SK-N-SH (cell line): ENCODE data around the gene ZNF410. TPM values are rescaled to one million over a fixed set of nuclear protein-coding genes. Genes with fewer than 3 reads are reported as not detected.

Experiments
- CTCF ChIA-PET: fragments of 300-600, 350-600 bp; formaldehyde crosslinking; extraction: SDS; loops from one replicate; lab custom pipeline; 2021; lab: Yijun Ruan, JAX
- POLR2A ChIA-PET: fragments of 350-600 bp; sonication (Branson Sonifier 250); formaldehyde crosslinking; extraction: SDS; loops from one replicate; lab custom pipeline; 2020; ENCODE audit warnings: antibody characterized with exemption, inconsistent platforms; lab: Yijun Ruan, JAX
- DNase-seq: peaks from one replicate; pipeline ENCODE4 v3.0.0; 2012
- H2AFZ ChIP-seq: fragments of 200-600 bp; sonication (generic); 2 replicates; pipeline ENCODE4 v1.8.1; 2016; ENCODE audit warnings: antibody characterized with exemption, mild to moderate bottlenecking, low read depth
- H3F3A ChIP-seq: fragments of 200-600 bp; sonication (generic); replicated peaks from 2 replicates; pipeline ENCODE3; 2016; ENCODE audit warnings: antibody characterized with exemption, mild to moderate bottlenecking; ENCODE audit not compliant: insufficient read depth
- H3K27ac ChIP-seq, 2 experiments: fragments of 200-500 bp in 1 of 2; fragments of 200-600 bp in 1 of 2; sonication (Bioruptor generic) in 1 of 2; sonication (generic), shearing (Covaris generic) in 1 of 2; 2 replicates each; pipeline versions ENCODE4 v1.5.1 to v1.6.1; 2014 to 2016; ENCODE audit warnings: low read depth in 2 of 2, inconsistent platforms in 1 of 2, low read length in 1 of 2, mild to moderate bottlenecking in 1 of 2, mixed read lengths in 1 of 2
- H3K27me3 ChIP-seq: fragments of 200-600 bp; sonication (generic), shearing (Covaris generic); 2 replicates; pipeline ENCODE4 v1.6.1; 2016; ENCODE audit warnings: mixed run types; ENCODE audit not compliant: insufficient read depth
- H3K36me3 ChIP-seq, 2 experiments: fragments of 200-500 bp in 1 of 2; fragments of 200-600 bp in 1 of 2; sonication (Bioruptor generic) in 1 of 2; sonication (generic) in 1 of 2; replicated peaks in 1 of 2; 2 replicates each; pipeline versions ENCODE3 to v1.5.1; 2014 to 2016; ENCODE audit warnings: low read length in 1 of 2, mild to moderate bottlenecking in 1 of 2; ENCODE audit not compliant: insufficient read depth in 2 of 2, control insufficient read depth in 1 of 2
- H3K4me1 ChIP-seq, 2 experiments: fragments of 200-500 bp in 1 of 2; fragments of 200-600 bp in 1 of 2; sonication (Bioruptor generic) in 1 of 2; sonication (generic), shearing (Covaris generic) in 1 of 2; 2 replicates each; pipeline versions ENCODE4 v1.5.1 to v1.6.1; 2014 to 2016; ENCODE audit warnings: low read depth in 1 of 2, low read length in 1 of 2, mixed run types in 1 of 2; ENCODE audit not compliant: insufficient read depth in 2 of 2, control insufficient read depth in 1 of 2
- H3K4me2 ChIP-seq: fragments of 200-600 bp; sonication (generic), shearing (Covaris generic); 2 replicates; pipeline ENCODE4 v1.6.1; 2017; ENCODE audit warnings: mixed run types
- H3K4me3 ChIP-seq, 2 experiments: fragments of 200-500 bp in 1 of 2; fragments of 200-600 bp in 1 of 2; sonication (Bioruptor generic) in 1 of 2; sonication (generic), shearing (Covaris generic) in 1 of 2; 2 replicates each; pipeline versions ENCODE4 v1.5.1 to v1.8.1; 2014 to 2016; ENCODE audit warnings: low read depth in 2 of 2, inconsistent platforms in 1 of 2, low read length in 1 of 2, mild to moderate bottlenecking in 1 of 2, mixed read lengths in 1 of 2, moderate library complexity in 1 of 2
- H3K79me2 ChIP-seq: fragments of 200-600 bp; sonication (generic); 2 replicates; pipeline ENCODE4 v1.8.1; 2017; ENCODE audit warnings: mild to moderate bottlenecking; ENCODE audit not compliant: insufficient read depth
- H3K9ac ChIP-seq: fragments of 200-600 bp; sonication (generic); 2 replicates; pipeline ENCODE4 v1.6.1; 2017; ENCODE audit warnings: mixed run types
- H3K9me2 ChIP-seq: fragments of 200-600 bp; sonication (generic); 2 replicates; pipeline ENCODE4 v1.6.1; 2017; ENCODE audit warnings: mixed run types
- H3K9me3 ChIP-seq: fragments of 200-600 bp; sonication (generic); 2 replicates; pipeline ENCODE4 v1.6.1; 2017; ENCODE audit warnings: mixed run types, mild to moderate bottlenecking, moderate library complexity
- H4K20me1 ChIP-seq: fragments of 200-600 bp; sonication (generic); 2 replicates; pipeline ENCODE4 v1.6.1; 2017; ENCODE audit warnings: mild to moderate bottlenecking, mixed run types; ENCODE audit not compliant: insufficient read depth
- CTCF ChIP-seq: fragments of 200-600 bp; sonication (generic); IDR thresholded peaks from 2 replicates; pipeline ENCODE4 v1.6.1; 2017; ENCODE audit warnings: antibody characterized with exemption, mild to moderate bottlenecking, moderate library complexity
- FOSL2 ChIP-seq: IDR thresholded peaks from 2 replicates; pipeline ENCODE4 v1.4.0; 2012; ENCODE audit warnings: low read depth, mild to moderate bottlenecking, moderate library complexity, borderline replicate concordance
- GATA2 ChIP-seq: sonication (generic); formaldehyde crosslinking; IDR thresholded peaks from 2 replicates; pipeline ENCODE4 v1.5.0; 2020; ENCODE audit warnings: mild to moderate bottlenecking, missing genetic modification reagents
- IRF3 ChIP-seq: fragments of 150-350 bp; IDR thresholded peaks from 2 replicates; pipeline ENCODE4 v1.6.1; 2016; ENCODE audit warnings: mild to moderate bottlenecking, low read depth, low read length
- JUND ChIP-seq: IDR thresholded peaks from 2 replicates; pipeline ENCODE4 v1.4.0; 2012
- MAX ChIP-seq: IDR thresholded peaks from 2 replicates; pipeline ENCODE4 v1.4.0; 2012; ENCODE audit warnings: low read depth
- MXI1 ChIP-seq: IDR thresholded peaks from 2 replicates; pipeline ENCODE4 v1.6.1; 2012; ENCODE audit warnings: mild to moderate bottlenecking, low read depth, low read length, improper control_type of control experiment
- NFIC ChIP-seq: IDR thresholded peaks from 2 replicates; pipeline ENCODE4 v1.4.0; 2012; ENCODE audit warnings: borderline replicate concordance
- NRF1 ChIP-seq: IDR thresholded peaks from 2 replicates; pipeline ENCODE4 v1.6.1; 2012; ENCODE audit warnings: low read depth, mild to moderate bottlenecking, low read length
- POLR2AphosphoS5 ChIP-seq: IDR thresholded peaks from 2 replicates; pipeline ENCODE4 v1.6.1; 2012; ENCODE audit warnings: low read depth, low read length
- RAD21 ChIP-seq: IDR thresholded peaks from 2 replicates; pipeline ENCODE4 v1.6.1; 2012; ENCODE audit warnings: mild to moderate bottlenecking, low read length
- SMC3 ChIP-seq: IDR thresholded peaks from 2 replicates; pipeline ENCODE4 v1.6.1; 2012; ENCODE audit warnings: low read depth, low read length, improper control_type of control experiment
- TEAD4 ChIP-seq: IDR thresholded peaks from 2 replicates; pipeline ENCODE4 v1.4.0; 2012; ENCODE audit warnings: mild to moderate bottlenecking, borderline replicate concordance; ENCODE audit not compliant: insufficient read depth
- USF2 ChIP-seq: fragments of 150-350 bp; IDR thresholded peaks from 2 replicates; pipeline ENCODE4 v1.6.1; 2017; ENCODE audit warnings: antibody characterized with exemption, low read length, low read depth, borderline replicate concordance
- YY1 ChIP-seq: IDR thresholded peaks from 2 replicates; pipeline ENCODE4 v1.4.0; 2012; ENCODE audit warnings: low read depth, mild to moderate bottlenecking
- WGBS: methylation state at CpG from one replicate; pipeline ENCODE4 v1.1.6; 2017; ENCODE audit warnings: low lambda C conversion rate; 5-methylcytosine and 5-hydroxymethylcytosine counted together
- polyA plus RNA-seq, 3 experiments: library from polyadenylated mRNA; depleted of rRNA; stranded (reverse); fragments of >200 nt; gene quantifications; 2 replicates each; pipeline ENCODE4 v1.2.3, GENCODE V29; 2012

Gene ZNF410
- polyA plus RNA-seq, 1 of the 3 experiments (the other 2 are of a cell fraction): 22.8 TPM

GRCh38 chr14:73878436-73878835 lies 8.2 kb upstream of the ZNF410 start:
- Histone ChIP-seq H3K36me3 (peaks cover 20 to 25% of the 10 kb centered on the region in 2 experiments), H3K4me2 (no peak overlapping the region), H3K9me2 (no peaks in the 10 kb centered on the region), H3F3A (peaks cover 3% of the 10 kb centered on the region), H3K4me1 (no peaks in the 10 kb centered on the region), H3K9ac (no peak overlapping the region), H3K9me3 (no peaks in the 10 kb centered on the region), H4K20me1 (no peaks in the 10 kb centered on the region), H2AFZ (no peak overlapping the region), H3K79me2 (no peaks in the 10 kb centered on the region), H3K27me3 (no peaks in the 10 kb centered on the region), H3K27ac (no peak overlapping the region), H3K4me3 (no peak overlapping the region)
- no peak for DNase-seq
- 93% methylated on average over 6 of the region's 6 CpGs for WGBS
- ChIA-PET CTCF (interaction anchor here (1.0 to 1.3 kb wide), 2 partner anchors 11 to 35 kb away, joined by 3 to 4 read pairs; no protein-coding TSS in a partner anchor), POLR2A (no interaction called here)
- TF ChIP-seq FOSL2: no peak
- no peak for TF ChIP-seq TEAD4
- TF ChIP-seq NRF1: no peak
- no peak for TF ChIP-seq MXI1
- no peak for TF ChIP-seq POLR2AphosphoS5
- no peak for TF ChIP-seq SMC3
- no peak for TF ChIP-seq JUND
- no peak for TF ChIP-seq IRF3
- TF ChIP-seq MAX: no peak
- TF ChIP-seq USF2: no peak
- TF ChIP-seq CTCF: no peak
- TF ChIP-seq YY1: no peak
- TF ChIP-seq RAD21: no peak
- TF ChIP-seq GATA2: no peak

GRCh38 chr14:73879027-73879426 lies 7.6 kb upstream of the ZNF410 start:
- CTCF ChIA-PET: interaction anchor here (0.8 to 1.3 kb wide), 3 partner anchors 11 to 35 kb away, joined by 3 to 4 read pairs (median 3); no protein-coding TSS in a partner anchor
- H2AFZ ChIP-seq: no peak overlapping the region
- H3K27me3 ChIP-seq: no peaks in the 10 kb centered on the region
- no peaks in the 10 kb centered on the region for H3K9me3 ChIP-seq
- no peak for DNase-seq
- H3F3A ChIP-seq: peaks cover 3% of the 10 kb centered on the region
- no peak for TF ChIP-seq NFIC
- no peak overlapping the region for H3K4me3 ChIP-seq
- no peaks in the 10 kb centered on the region for H4K20me1 ChIP-seq
- peaks cover 19 to 23% of the 10 kb centered on the region in 2 experiments for H3K36me3 ChIP-seq
- 90% methylated on average over 1 of the region's 1 CpG for WGBS
- H3K27ac ChIP-seq: no peak overlapping the region
- no peaks in the 10 kb centered on the region for H3K4me1 ChIP-seq
- POLR2A ChIA-PET: no interaction called here
- no peaks in the 10 kb centered on the region for H3K9me2 ChIP-seq
- no peak overlapping the region for H3K9ac ChIP-seq
- H3K4me2 ChIP-seq: no peak overlapping the region
- no peaks in the 10 kb centered on the region for H3K79me2 ChIP-seq
